HCT116 (cell line): ENCODE data around the gene FOXB2. TPM values are rescaled to one million over a fixed set of nuclear protein-coding genes. Genes with fewer than 3 reads are reported as not detected.

Experiments
- ATAC-seq: fragments of 200-7000 bp; cut with Tn5 transposase; 2 replicates; pipeline ENCODE4 v1.9.1; 2020; ENCODE audit warnings: mild to moderate bottlenecking, moderate library complexity
- BruUV-seq: library from RNA; stranded (reverse); fragments of 400-500 nt; replicated peaks from 2 replicates; lab custom pipeline; 2021; lab: Mats Ljungman, UMichigan
- CTCF ChIA-PET: fragments of 300-600 bp; sonication (Branson Sonifier 250); formaldehyde crosslinking; loops from one replicate; lab custom pipeline; 2021; ENCODE audit warnings: antibody characterized with exemption; lab: Charles Lee
- POLR2A ChIA-PET: fragments of 300-600, 350-600 bp; sonication (Branson Sonifier 250); formaldehyde crosslinking; loops from one replicate; lab custom pipeline; 2021; ENCODE audit warnings: antibody characterized with exemption; lab: Charles Lee
- RAD21 ChIA-PET, 2 experiments: fragments of 300-600 bp; sonication (Branson Sonifier 250); formaldehyde crosslinking; loops; one replicate each; lab custom pipeline; 2023; ENCODE audit warnings: low total read pairs in 2 of 2; ENCODE audit not compliant: uncharacterized antibody in 2 of 2, unreplicated experiment in 2 of 2, low non-redundant PET in 1 of 2; lab: Charles Lee
- DNase-seq: peaks from one replicate; pipeline ENCODE4 v3.0.0-alpha.2; 2010; ENCODE audit warnings: low read depth, low spot score
- H2AFZ ChIP-seq: fragments of 200-600 bp; shearing (Covaris generic), sonication (generic); 2 replicates; pipeline ENCODE4 v1.6.1; 2017; ENCODE audit warnings: low read depth, mixed run types, mixed read lengths, antibody characterized with exemption, low read length; ENCODE audit not compliant: poor library complexity, severe bottlenecking
- H3K27ac ChIP-seq: 2 replicates; pipeline ENCODE4 v1.5.1; 2012; ENCODE audit warnings: low read depth, low read length
- H3K27me3 ChIP-seq: fragments of 200-600 bp; sonication (generic); 2 replicates; pipeline ENCODE4 v1.6.1; 2016; ENCODE audit warnings: mixed run types, low read length, mixed read lengths; ENCODE audit not compliant: insufficient read depth
- H3K36me3 ChIP-seq, 2 experiments: fragments of 200-500 bp in 1 of 2; fragments of 200-600 bp in 1 of 2; sonication (Bioruptor generic) in 1 of 2; sonication (generic) in 1 of 2; 2 replicates each; pipeline versions ENCODE4 v1.5.1 to v1.6.1; 2014 to 2016; ENCODE audit warnings: low read length in 2 of 2, inconsistent platforms in 1 of 2, mixed read lengths in 1 of 2, mixed run types in 1 of 2; ENCODE audit not compliant: insufficient read depth in 2 of 2, control insufficient read depth in 1 of 2
- H3K4me1 ChIP-seq, 2 experiments: fragments of 200-600 bp in 1 of 2; sonication (generic) in 1 of 2; 2 replicates each; pipeline versions ENCODE4 v1.5.1 to v1.6.1; 2012 to 2017; ENCODE audit warnings: low read length in 2 of 2, inconsistent platforms in 1 of 2, mild to moderate bottlenecking in 1 of 2, mixed read lengths in 1 of 2, mixed run types in 1 of 2, moderate library complexity in 1 of 2; ENCODE audit not compliant: insufficient read depth in 2 of 2, control insufficient read depth in 1 of 2
- H3K4me2 ChIP-seq: fragments of 200-600 bp; sonication (generic); 2 replicates; pipeline ENCODE4 v1.6.1; 2017; ENCODE audit warnings: mixed run types, low read length, mixed read lengths
- H3K4me3 ChIP-seq, 2 experiments: fragments of 200-600 bp in 1 of 2; sonication (generic) in 1 of 2; replicated peaks in 1 of 2; 2 replicates each; pipeline ENCODE4 v1.5.1; 2011 to 2016; ENCODE audit warnings: low read length in 2 of 2, control low read depth in 1 of 2, low read depth in 1 of 2, mild to moderate bottlenecking in 1 of 2, mixed read lengths in 1 of 2, mixed run types in 1 of 2
- H3K79me2 ChIP-seq: fragments of 200-600 bp; sonication (generic); 2 replicates; pipeline ENCODE4 v1.6.1; 2017; ENCODE audit warnings: mild to moderate bottlenecking, mixed run types, low read length, moderate library complexity, mixed read lengths; ENCODE audit not compliant: insufficient read depth
- H3K9ac ChIP-seq: fragments of 200-600 bp; sonication (generic); 2 replicates; pipeline ENCODE4 v1.6.1; 2016; ENCODE audit warnings: low read length, mixed read lengths
- H3K9me2 ChIP-seq: fragments of 200-600 bp; sonication (generic), shearing (Covaris generic); 2 replicates; pipeline ENCODE4 v1.6.1; 2017; ENCODE audit warnings: mixed run types, mild to moderate bottlenecking, moderate library complexity; ENCODE audit not compliant: insufficient read depth
- H3K9me3 ChIP-seq, 2 experiments: fragments of 200-500 bp in 1 of 2; fragments of 200-600 bp in 1 of 2; sonication (Bioruptor generic) in 1 of 2; sonication (generic) in 1 of 2; 2 replicates each; pipeline ENCODE4 v1.6.1; 2014 to 2017; ENCODE audit warnings: low read length in 2 of 2, mixed read lengths in 2 of 2, inconsistent platforms in 1 of 2, low read depth in 1 of 2, mild to moderate bottlenecking in 1 of 2, mixed run types in 1 of 2, moderate library complexity in 1 of 2; ENCODE audit not compliant: control insufficient read depth in 1 of 2, insufficient read depth in 1 of 2
- H4K20me1 ChIP-seq: fragments of 200-600 bp; sonication (generic), shearing (Covaris generic); 2 replicates; pipeline ENCODE4 v1.6.1; 2017; ENCODE audit warnings: mixed run types, mild to moderate bottlenecking, moderate library complexity; ENCODE audit not compliant: insufficient read depth
- ELF1 ChIP-seq: IDR thresholded peaks from 2 replicates; pipeline ENCODE4 v1.6.1; 2012; ENCODE audit warnings: low read depth, borderline replicate concordance
- EZH2 ChIP-seq: fragments of 200-600 bp; sonication (generic); IDR thresholded peaks from 2 replicates; pipeline ENCODE4 v1.6.1; 2017; ENCODE audit warnings: antibody characterized with exemption, mixed run types
- FOSL1 ChIP-seq: IDR thresholded peaks from 2 replicates; pipeline ENCODE4 v1.6.1; 2012; ENCODE audit warnings: low read depth
- POLR2A ChIP-seq: IDR thresholded peaks from 2 replicates; pipeline ENCODE4 v1.7.0; 2011; ENCODE audit warnings: borderline replicate concordance; ENCODE audit not compliant: insufficient read depth, insufficient read length; ENCODE audit errors: extremely low read depth
- REST ChIP-seq: IDR thresholded peaks from 2 replicates; pipeline ENCODE4 v1.6.1; 2012; ENCODE audit warnings: low read depth
- SRF ChIP-seq: IDR thresholded peaks from 2 replicates; pipeline ENCODE4 v1.6.1; 2012; ENCODE audit warnings: low read depth
- ZNF274 ChIP-seq: fragments of 200-500 bp; sonication (Bioruptor generic); IDR thresholded peaks from 2 replicates; pipeline ENCODE4 v1.6.1; 2014; ENCODE audit warnings: mild to moderate bottlenecking, low read depth, low read length, inconsistent platforms
- intact Hi-C: fragments of 100-400 bp; cut with micrococcal nuclease; formaldehyde crosslinking; loops from 2 replicates; pipeline ENCODE4 v1.10.0; 2022
- total RNA-seq: library from RNA; stranded (reverse); gene quantifications from one replicate; pipeline ENCODE4 v1.2.1, GENCODE V29; 2021; ENCODE audit not compliant: unreplicated experiment

Gene FOXB2
- total RNA-seq, 1 experiment from 2014 or later, result not detected

- DNase-seq (no peak), ATAC-seq (no peak)
- H3K4me1 ChIP-seq, result peaks cover 0 to 6% of the 10 kb centered on the region in 2 experiments; a peak in 1 of 4 replicates
- no peak overlapping the region for H3K4me3 ChIP-seq
- H3K36me3 ChIP-seq, result no peaks in the 10 kb centered on the region
- ChIA-PET RAD21 (no interaction called here), POLR2A (no interaction called here), CTCF (no interaction called here)
- no peak overlapping the region for H3K27ac ChIP-seq
- no peaks in the 10 kb centered on the region for H4K20me1 ChIP-seq
- no peak overlapping the region for H2AFZ ChIP-seq
- no peak overlapping the region for H3K9ac ChIP-seq
- no TSS peak for BruUV-seq
- no peak overlapping the region for H3K4me2 ChIP-seq
- no peaks in the 10 kb centered on the region for H3K9me2 ChIP-seq
- H3K9me3 ChIP-seq, result no peaks in the 10 kb centered on the region
- H3K79me2 ChIP-seq, result no peaks in the 10 kb centered on the region
- intact Hi-C loops, result no loop called here
- TF ChIP-seq POLR2A (no peak), SRF (no peak), ELF1 (no peak), FOSL1 (no peak), REST (no peak), EZH2 (no peak), ZNF274 (no peak)
- H3K27me3 ChIP-seq, result no peaks in the 10 kb centered on the region
Observed at GRCh38 chr9:77066388-77066787, 46.9 kb downstream of the FOXB2 start.

Other genes starting within 250 kb of the FOXB2 start
- 0.59 TPM for gene PRUNE2, start 113.5 kb upstream of the FOXB2 start, total RNA-seq
- gene VPS13A, start 157.9 kb downstream of the FOXB2 start, total RNA-seq, result 52.8 TPM